Hepatocyte (in vitro differentiated cells): ENCODE results near the gene ADAP1. TPM values are rescaled to one million over a fixed set of nuclear protein-coding genes. Genes with fewer than 3 reads are reported as not detected.

Experiments
- DNase-seq: peaks from one replicate; pipeline ENCODE4 v3.0.0-alpha.2; 2016; ENCODE audit warnings: low spot score
- H2AFZ ChIP-seq: fragments of 200-600 bp; sonication (generic); 2 replicates; pipeline ENCODE4 v1.6.0; 2016; ENCODE audit warnings: antibody characterized with exemption, mild to moderate bottlenecking
- H3K27ac ChIP-seq: fragments of 200-600 bp; sonication (generic); 2 replicates; pipeline ENCODE4 v1.5.1; 2016; ENCODE audit warnings: mild to moderate bottlenecking
- H3K27me3 ChIP-seq: fragments of 200-600 bp; sonication (generic); 2 replicates; pipeline ENCODE4 v1.6.1; 2016
- H3K36me3 ChIP-seq: fragments of 200-600 bp; sonication (generic); replicated peaks from 2 replicates; pipeline ENCODE4 v1.5.1; 2016; ENCODE audit warnings: low read depth; ENCODE audit not compliant: insufficient read depth
- H3K4me1 ChIP-seq: fragments of 200-600 bp; sonication (generic); 2 replicates; pipeline ENCODE4 v1.5.1; 2016; ENCODE audit warnings: mild to moderate bottlenecking, moderate library complexity; ENCODE audit not compliant: insufficient read depth
- H3K4me2 ChIP-seq: fragments of 200-600 bp; sonication (generic); 2 replicates; pipeline ENCODE4 v1.6.0; 2016
- H3K4me3 ChIP-seq: fragments of 200-600 bp; sonication (generic); 2 replicates; pipeline ENCODE4 v1.5.1; 2016; ENCODE audit warnings: mild to moderate bottlenecking
- H3K79me2 ChIP-seq: fragments of 200-600 bp; sonication (generic); 2 replicates; pipeline ENCODE4 v1.6.0; 2017; ENCODE audit warnings: mild to moderate bottlenecking
- H3K9me2 ChIP-seq: fragments of 200-600 bp; sonication (generic); replicated peaks from 2 replicates; pipeline ENCODE4 v1.6.0; 2017; ENCODE audit warnings: mild to moderate bottlenecking; ENCODE audit not compliant: insufficient read depth
- H3K9me3 ChIP-seq: fragments of 200-600 bp; sonication (generic); 2 replicates; pipeline ENCODE4 v1.5.1; 2016; ENCODE audit warnings: low read depth, mild to moderate bottlenecking
- H4K20me1 ChIP-seq: fragments of 200-600 bp; sonication (generic); 2 replicates; pipeline ENCODE4 v1.6.0; 2016; ENCODE audit warnings: mild to moderate bottlenecking; ENCODE audit not compliant: insufficient read depth, poor library complexity, severe bottlenecking
- CTCF ChIP-seq: fragments of 200-600 bp; sonication (generic); IDR thresholded peaks from 2 replicates; pipeline ENCODE4 v1.5.1; 2016; ENCODE audit warnings: antibody characterized with exemption, mild to moderate bottlenecking; ENCODE audit not compliant: poor library complexity
- EZH2 ChIP-seq: fragments of 200-600 bp; sonication (generic); IDR thresholded peaks from 2 replicates; pipeline ENCODE4 v1.6.1; 2016; ENCODE audit warnings: antibody characterized with exemption, mild to moderate bottlenecking, borderline replicate concordance
- EZH2phosphoT487 ChIP-seq: fragments of 200-600 bp; sonication (generic); IDR thresholded peaks from one replicate; pipeline ENCODE4 v1.6.1; 2018; ENCODE audit warnings: antibody characterized with exemption, mild to moderate bottlenecking, low read depth, moderate library complexity; ENCODE audit not compliant: unreplicated experiment, severe bottlenecking
- WGBS: methylation state at CpG from one replicate; pipeline ENCODE4 v1.1.6; 2016; ENCODE audit warnings: low lambda C conversion rate; ENCODE audit errors: missing lambda C conversion rate; 5-methylcytosine and 5-hydroxymethylcytosine counted together
- polyA plus RNA-seq: library from polyadenylated mRNA; unstranded; fragments of >200 nt; fragmentation: Nextera tagmentation; extraction: Ambion mirVana; gene quantifications from 2 replicates; pipeline ENCODE4 v1.2.1, GENCODE V29; 2016
- total RNA-seq: library from RNA; depleted of rRNA; stranded (reverse); fragments of >200 nt; gene quantifications from 2 replicates; pipeline ENCODE4 v1.2.3, GENCODE V29; 2014

Gene ADAP1
- total and polyA plus RNA-seq, 2 experiments from 2014 or later, result 25.6 to 35.7 TPM

- TF ChIP-seq CTCF (no peak), EZH2 (no peak), EZH2phosphoT487 (no peak)
- no peaks in the 10 kb centered on the region for H3K79me2 ChIP-seq
- no peaks in the 10 kb centered on the region for H3K9me2 ChIP-seq
- no peak overlapping the region for H3K27ac ChIP-seq
- no peaks in the 10 kb centered on the region for H3K27me3 ChIP-seq
- no peaks in the 10 kb centered on the region for H4K20me1 ChIP-seq
- H3K36me3 ChIP-seq, result no peaks in the 10 kb centered on the region
- H3K4me1 ChIP-seq, result peaks cover 7% of the 10 kb centered on the region
- H2AFZ ChIP-seq, result no peak overlapping the region
- DNase-seq, result no peak
- H3K4me2 ChIP-seq, result no peak overlapping the region
- H3K9me3 ChIP-seq, result no peaks in the 10 kb centered on the region
- H3K4me3 ChIP-seq, result no peak overlapping the region
- WGBS, result 88% methylated on average over 15 of the region's 21 CpGs
Observed at GRCh38 chr7:918441-919113, 35.9 kb downstream of the ADAP1 start.

- no peak for DNase-seq
- Histone ChIP-seq H3K36me3 (no peaks in the 10 kb centered on the region), H4K20me1 (no peaks in the 10 kb centered on the region), H3K27ac (no peak overlapping the region), H2AFZ (no peak overlapping the region), H3K4me1 (peaks cover 2% of the 10 kb centered on the region), H3K4me2 (no peak overlapping the region), H3K9me2 (no peaks in the 10 kb centered on the region), H3K4me3 (no peak overlapping the region), H3K9me3 (no peaks in the 10 kb centered on the region), H3K27me3 (no peaks in the 10 kb centered on the region), H3K79me2 (no peaks in the 10 kb centered on the region)
- TF ChIP-seq CTCF (no peak), EZH2phosphoT487 (no peak), EZH2 (no peak)
- 87% methylated on average over 9 of the region's 9 CpGs for WGBS
Observed at GRCh38 chr7:918118-918425, 36.4 kb downstream of the ADAP1 start.

GRCh38 chr7:917255-918117, 37.0 kb downstream of the ADAP1 start:
- Histone ChIP-seq H3K79me2 (no peaks in the 10 kb centered on the region), H3K4me3 (no peak overlapping the region), H3K4me1 (no peaks in the 10 kb centered on the region), H3K9me3 (no peaks in the 10 kb centered on the region), H3K36me3 (no peaks in the 10 kb centered on the region), H2AFZ (no peak overlapping the region), H4K20me1 (no peaks in the 10 kb centered on the region), H3K9me2 (no peaks in the 10 kb centered on the region), H3K27me3 (no peaks in the 10 kb centered on the region), H3K4me2 (no peak overlapping the region), H3K27ac (no peak overlapping the region)
- TF ChIP-seq CTCF, result no peak
- no peak for TF ChIP-seq EZH2phosphoT487
- no peak for TF ChIP-seq EZH2
- 94% methylated on average over 25 of the region's 33 CpGs for whole genome bisulfite sequencing
- DNase-seq, result no peak
